ENCODE measurements around the gene LRRC27.

DNA sequence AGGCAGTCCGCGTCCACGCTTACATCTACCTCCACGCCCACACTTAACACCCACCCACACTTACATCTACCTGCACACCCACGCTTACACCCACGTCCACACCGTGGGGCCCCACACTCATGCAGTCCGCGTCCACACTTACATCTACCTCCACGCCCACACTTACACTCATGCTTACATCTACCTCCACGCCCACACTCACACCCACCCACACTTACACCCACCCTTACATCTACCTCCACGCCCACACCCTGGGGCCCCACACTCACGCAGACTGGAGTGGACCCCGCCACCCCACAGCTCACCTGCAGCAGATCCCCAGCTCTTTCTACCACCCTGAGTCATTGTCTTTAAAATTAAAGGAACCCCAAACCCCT lies 32.6 kb downstream of the LRRC27 start:
- TF ChIP-seq, protein P1, sequence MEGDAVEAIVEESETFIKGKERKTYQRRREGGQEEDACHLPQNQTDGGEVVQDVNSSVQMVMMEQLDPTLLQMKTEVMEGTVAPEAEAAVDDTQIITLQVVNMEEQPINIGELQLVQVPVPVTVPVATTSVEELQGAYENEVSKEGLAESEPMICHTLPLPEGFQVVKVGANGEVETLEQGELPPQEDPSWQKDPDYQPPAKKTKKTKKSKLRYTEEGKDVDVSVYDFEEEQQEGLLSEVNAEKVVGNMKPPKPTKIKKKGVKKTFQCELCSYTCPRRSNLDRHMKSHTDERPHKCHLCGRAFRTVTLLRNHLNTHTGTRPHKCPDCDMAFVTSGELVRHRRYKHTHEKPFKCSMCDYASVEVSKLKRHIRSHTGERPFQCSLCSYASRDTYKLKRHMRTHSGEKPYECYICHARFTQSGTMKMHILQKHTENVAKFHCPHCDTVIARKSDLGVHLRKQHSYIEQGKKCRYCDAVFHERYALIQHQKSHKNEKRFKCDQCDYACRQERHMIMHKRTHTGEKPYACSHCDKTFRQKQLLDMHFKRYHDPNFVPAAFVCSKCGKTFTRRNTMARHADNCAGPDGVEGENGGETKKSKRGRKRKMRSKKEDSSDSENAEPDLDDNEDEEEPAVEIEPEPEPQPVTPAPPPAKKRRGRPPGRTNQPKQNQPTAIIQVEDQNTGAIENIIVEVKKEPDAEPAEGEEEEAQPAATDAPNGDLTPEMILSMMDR (conservative IDR thresholded peaks at IDR 0.05; ENCODE audit: low read depth, low read length), result no peak
- TF ChIP-seq POLR2A (IDR thresholded peaks at IDR 0.05; ENCODE audit: low read depth, low read length) (no peak), CEBPB (IDR thresholded peaks at IDR 0.05; ENCODE audit: low read depth, low read length) (no peak), MXI1 (IDR thresholded peaks at IDR 0.05; ENCODE audit: borderline replicate concordance, low read depth, low read length) (no peak)
- TF ChIP-seq, protein P2, sequence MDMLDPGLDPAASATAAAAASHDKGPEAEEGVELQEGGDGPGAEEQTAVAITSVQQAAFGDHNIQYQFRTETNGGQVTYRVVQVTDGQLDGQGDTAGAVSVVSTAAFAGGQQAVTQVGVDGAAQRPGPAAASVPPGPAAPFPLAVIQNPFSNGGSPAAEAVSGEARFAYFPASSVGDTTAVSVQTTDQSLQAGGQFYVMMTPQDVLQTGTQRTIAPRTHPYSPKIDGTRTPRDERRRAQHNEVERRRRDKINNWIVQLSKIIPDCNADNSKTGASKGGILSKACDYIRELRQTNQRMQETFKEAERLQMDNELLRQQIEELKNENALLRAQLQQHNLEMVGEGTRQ (IDR thresholded peaks at IDR 0.05; ENCODE audit: low read depth, low read length), result no peak
